Muscle of back (tissue), 11 donors: ENCODE measurements around the gene TEX264. TPM values are rescaled to one million over a fixed set of nuclear protein-coding genes. Genes with fewer than 3 reads are reported as not detected.

Experiments used
- DNase-seq, 3 donors: peaks; one replicate each; pipeline versions ENCODE4 v3.0.0 to v3.0.0-alpha.2; 2013
- polyA plus RNA-seq, 10 donors: library from polyadenylated mRNA; unstranded; fragments of 120-200 nt; gene quantifications; one replicate each; pipeline ENCODE4 v1.2.1, GENCODE V29; 2013; ENCODE audit not compliant: insufficient read length in 10 of 10

Gene TEX264
- polyA plus RNA-seq, 10 donors: 17.2 to 25.2 (median 20.6) TPM

- no peak for DNase-seq
Observed at GRCh38 chr3:51747840-51748239, 76.8 kb downstream of the TEX264 start.

DNA sequence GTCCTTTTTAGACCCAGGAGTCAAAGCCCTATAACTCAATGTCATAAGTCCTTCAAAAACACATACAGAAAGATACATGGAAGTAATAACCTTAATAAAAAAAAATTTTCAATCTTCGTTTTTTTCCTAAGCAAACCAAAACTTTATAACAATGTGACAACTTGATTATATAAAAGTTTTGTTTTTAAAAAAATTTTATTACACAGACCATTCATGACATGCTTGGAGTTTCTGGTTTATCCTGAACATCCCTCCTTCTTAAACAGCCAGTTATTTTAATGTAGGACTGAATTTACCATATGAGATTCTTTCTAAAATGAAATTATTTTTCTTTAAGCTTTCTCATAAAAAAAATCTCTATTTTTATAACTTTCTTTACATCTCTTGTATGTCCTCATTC, 77.3 kb downstream of the TEX264 start:
- DNase-seq: no peak

DNA sequence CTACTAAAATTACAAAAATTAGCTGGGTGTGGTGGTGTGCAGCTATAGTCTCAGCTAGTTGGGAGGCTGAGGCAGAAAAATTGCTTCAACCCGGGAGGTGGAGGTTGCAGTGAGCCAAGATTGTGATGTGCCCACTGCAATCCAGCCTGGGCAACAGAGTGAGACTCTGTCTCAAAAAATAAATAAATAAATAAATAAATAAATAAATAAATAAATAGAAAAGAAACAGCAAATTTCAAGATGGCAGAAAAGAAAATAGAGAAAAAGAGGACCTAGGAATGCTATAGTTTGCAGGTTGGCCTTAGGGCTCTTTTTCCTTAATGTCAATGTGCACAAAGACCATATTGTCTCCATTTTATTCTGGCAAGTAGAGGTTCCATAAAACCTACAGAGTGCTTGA, 79.8 kb downstream of the TEX264 start:
- no peak for DNase-seq

DNA sequence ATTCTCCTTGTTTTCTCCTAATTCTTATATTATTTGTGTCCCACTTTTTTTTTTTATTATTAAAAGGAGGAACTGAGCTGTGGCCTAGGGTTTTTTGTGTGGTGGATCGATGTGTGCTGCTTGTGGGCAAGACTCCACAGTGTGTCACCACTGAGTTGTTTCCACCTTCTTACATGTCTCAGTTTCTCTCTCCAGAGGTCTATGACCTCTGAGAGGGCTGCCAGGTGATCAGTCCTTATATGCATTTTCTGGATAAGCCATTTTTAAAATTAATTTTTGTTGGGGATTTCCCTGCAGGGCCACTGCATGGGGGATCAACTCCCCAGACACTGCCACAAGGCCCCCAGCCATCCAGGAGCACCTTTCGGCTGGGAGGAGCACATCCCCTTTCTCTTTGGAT, 80.2 kb downstream of the TEX264 start:
- DNase-seq: no peak

Other genes with a start within 250 kb of the TEX264 start
- 10 to 100 TPM; 15.2 to 22.4 (median 17.7) TPM for gene DCAF1, start 171.2 kb upstream of the TEX264 start, polyA plus RNA-seq
- 10 to 100 TPM in 5 of 10 donors, 1 to 10 TPM in 5; 7.1 to 11.6 (median 9.9) TPM for gene RAD54L2, start 132.5 kb upstream of the TEX264 start, polyA plus RNA-seq
- under 1 TPM; 0.25 to 0.98 (median 0.52) TPM for gene GRM2, start 35.8 kb downstream of the TEX264 start, polyA plus RNA-seq
- gene IQCF6, start 108.0 kb downstream of the TEX264 start, polyA plus RNA-seq: not detected
- gene IQCF2, start 190.4 kb downstream of the TEX264 start, polyA plus RNA-seq: not detected
- not detected for gene IQCF5, start 204.3 kb downstream of the TEX264 start, polyA plus RNA-seq
- not detected for gene IQCF1, start 232.1 kb downstream of the TEX264 start, polyA plus RNA-seq